Adrenal gland (tissue), 12 donors: ENCODE data around the gene ATG4B. TPM values are rescaled to one million over a fixed set of nuclear protein-coding genes. Genes with fewer than 3 reads are reported as not detected.

Experiments
- DNase-seq, 7 donors: peaks; one replicate each; pipeline ENCODE4 v3.0.0-alpha.2; 2019 to 2020
- H3K27ac ChIP-seq, 5 donors: fragments of 200-600 bp; sonication (generic) in 4 of 5; 1 replicate in 3 of 5; 2 replicates in 2 of 5; pipeline versions ENCODE4 v1.5.1 to v1.8.0; 2016 to 2020; ENCODE audit warnings: mild to moderate bottlenecking in 1 of 5
- H3K27me3 ChIP-seq: fragments of 200-600 bp; 2 replicates; pipeline ENCODE4 v1.8.0; 2021
- H3K36me3 ChIP-seq, 2 donors: fragments of 200-600 bp; replicated peaks in 1 of 2; 1 replicate in 1 of 2; 2 replicates in 1 of 2; pipeline versions ENCODE4 v1.5.1 to v1.8.0; 2018 to 2022
- H3K4me1 ChIP-seq, 2 donors: fragments of 200-600 bp; replicated peaks in 1 of 2; 1 replicate in 1 of 2; 2 replicates in 1 of 2; pipeline versions ENCODE4 v1.5.1 to v1.8.0; 2018 to 2021
- H3K4me3 ChIP-seq, 4 donors: fragments of 200-600 bp; sonication (generic) in 3 of 4; one replicate each; pipeline ENCODE4 v1.5.1; 2016 to 2018
- H3K9me3 ChIP-seq, 3 donors: fragments of 200-600 bp; sonication (generic) in 1 of 3; replicated peaks in 1 of 3; 1 replicate in 2 of 3; 2 replicates in 1 of 3; pipeline versions ENCODE4 v1.5.1 to v1.8.0; 2016 to 2021
- CTCF ChIP-seq, 6 experiments: fragments of 450-650 bp in 4 of 6; fragments of 200-600 bp in 2 of 6; sonication (generic) in 1 of 6; IDR thresholded peaks; 1 replicate in 5 of 6; 2 replicates in 1 of 6; pipeline versions ENCODE4 v1.5.1 to v1.8.0; 2016 to 2021; ENCODE audit warnings: antibody characterized with exemption in 6 of 6, mild to moderate bottlenecking in 2 of 6, moderate library complexity in 1 of 6
- POLR2A ChIP-seq, 2 donors: fragments of 450-650 bp; IDR thresholded peaks; one replicate each; pipeline ENCODE4 v1.6.1; 2017; ENCODE audit warnings: antibody characterized with exemption in 2 of 2, mild to moderate bottlenecking in 2 of 2, moderate library complexity in 1 of 2
- WGBS, 4 donors: extraction: QIAGEN DNeasy Blood & Tissue Kit in 2 of 4; methylation state at CpG; one replicate each; pipeline versions ENCODE4 v1.1.5 to v1.1.7; 2013 to 2017; 5-methylcytosine and 5-hydroxymethylcytosine counted together
- intact Hi-C, 2 donors: fragments of 100-400 bp; cut with DNase I; formaldehyde crosslinking; loops; one replicate each; pipeline versions ENCODE4 v1.14.1 to v1.15.0; 2022 to 2023
- polyA plus RNA-seq, 3 donors: library from polyadenylated mRNA; stranded (reverse); fragments of 200-250 nt in 2 of 3; fragments of 350-450 nt in 1 of 3; fragmentation: Illumina TruSeq in 1 of 3; extraction: RNeasy Lipid Tissue Mini Kit (QIAGEN cat#74804) in 1 of 3; gene quantifications; one replicate each; pipeline ENCODE4 v1.2.3, GENCODE V29; 2013 to 2014
- total RNA-seq, 9 donors: library from RNA; depleted of rRNA in 4 of 9; stranded (reverse); fragments of >200 nt in 4 of 9; fragments of 120-200 nt in 1 of 9; fragmentation: NEBNext Ultra II Directional in 1 of 9; extraction: Animal tissue kit (Norgen Biotek cat#: 25700) in 1 of 9; gene quantifications; one replicate each; pipeline versions ENCODE4 v1.1.0 to v1.2.4, GENCODE V29; 2013 to 2023
- donor health status: healthy with polysubstance abuse.
- donor health status: Bipolar disorder and iron deficiency.
- donor health status: DM: yes; HTN: yes; CAD: no.
- donor health status: DM: no; HTN: no; CAD: no.
- donor health status: DM: no; HTN: no; CAD: no.
- donor health status: DM: yes; HTN: yes; CAD: no.

ATG4B gene
- total and polyA plus RNA-seq, 12 donors: 37.3 to 167 (median 60.2) TPM

DNA sequence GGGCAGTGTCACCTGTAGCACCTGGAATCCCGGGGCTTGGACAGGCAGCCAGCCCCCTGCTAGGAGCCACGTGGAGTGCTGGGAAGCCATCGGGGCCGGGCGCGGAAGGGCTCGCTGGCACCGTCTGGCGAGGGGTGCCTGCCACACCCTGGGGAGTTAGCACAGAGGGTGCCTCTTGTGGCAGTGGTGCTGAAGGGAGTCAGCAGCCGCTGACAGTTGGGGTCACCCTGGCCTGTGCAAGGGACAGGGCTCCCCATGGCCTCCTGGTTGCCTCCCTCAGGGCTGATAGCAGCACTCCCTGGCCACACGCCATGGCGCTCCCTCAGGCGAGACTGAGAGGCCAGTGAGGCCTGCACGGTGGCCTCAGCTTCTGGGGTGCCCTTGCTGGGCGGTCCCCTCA, 83.1 kb downstream of the ATG4B start:
- no peak overlapping the region for H3K27ac ChIP-seq
- H3K36me3 ChIP-seq: peaks cover 0 to 37% of the 10 kb centered on the region in 2 donors
- no peak for DNase-seq
- WGBS, 4 donors: 92 to 97% (median 95%) methylated on average over 11 to 15 of the region's 15 CpGs
- no peaks in the 10 kb centered on the region for H3K4me1 ChIP-seq
- no peaks in the 10 kb centered on the region for H3K27me3 ChIP-seq
- intact Hi-C loops: loop anchor here in 1 of 2 donors (10.0 kb wide), 1 partner anchor 154 kb away; no protein-coding TSS in a partner anchor
- H3K9me3 ChIP-seq: no peaks in the 10 kb centered on the region
- TF ChIP-seq CTCF (IDR thresholded peaks at IDR 0.05): no peak
- TF ChIP-seq POLR2A (IDR thresholded peaks at IDR 0.05): no peak
- no peak overlapping the region for H3K4me3 ChIP-seq

DNA sequence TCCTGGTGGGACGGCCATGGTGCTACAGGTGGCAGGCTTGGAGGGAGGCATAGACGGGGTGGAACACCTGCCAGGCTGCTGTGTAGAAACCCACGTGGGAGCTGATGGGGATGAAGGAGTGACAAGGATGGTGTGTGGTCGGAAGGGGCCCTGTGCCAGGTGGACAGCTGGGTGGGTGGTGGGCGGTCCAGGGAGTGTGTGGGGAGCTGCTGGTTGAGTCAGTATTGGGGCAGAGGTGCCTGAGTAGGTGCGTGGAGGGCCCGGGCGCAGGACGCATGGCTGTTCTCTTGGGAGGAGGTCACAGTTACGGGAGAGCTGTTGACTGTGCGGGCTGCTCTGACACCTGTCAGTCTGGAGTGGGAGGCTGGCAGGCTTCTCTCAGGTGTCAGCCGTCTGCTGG, 84.4 kb downstream of the ATG4B start:
- intact Hi-C loops: loop anchor here in 1 of 2 donors (10.0 kb wide), 1 partner anchor 153 kb away; no protein-coding TSS in a partner anchor
- 89 to 95% (median 90%) methylated on average over 7 to 12 of the region's 12 CpGs for WGBS, 4 donors
- Histone ChIP-seq H3K36me3 (peaks cover 0 to 35% of the 10 kb centered on the region in 2 donors), H3K27me3 (no peaks in the 10 kb centered on the region), H3K4me1 (no peaks in the 10 kb centered on the region), H3K9me3 (no peaks in the 10 kb centered on the region), H3K4me3 (no peak overlapping the region), H3K27ac (no peak overlapping the region)
- no peak for DNase-seq
- TF ChIP-seq CTCF (IDR thresholded peaks at IDR 0.05): no peak
- no peak for TF ChIP-seq POLR2A (IDR thresholded peaks at IDR 0.05)

GRCh38 chr2:241722896-241723454, 85.5 kb downstream of the ATG4B start:
- H3K9me3 ChIP-seq: no peaks in the 10 kb centered on the region
- no peak overlapping the region for H3K4me3 ChIP-seq
- intact Hi-C loops: loop anchor here in 1 of 2 donors (10.0 kb wide), 1 partner anchor 152 kb away; no protein-coding TSS in a partner anchor
- H3K27ac ChIP-seq: no peak overlapping the region
- DNase-seq: no peak
- WGBS, 4 donors: 94 to 99% (median 98%) methylated on average over 11 to 21 of the region's 21 CpGs
- H3K27me3 ChIP-seq: no peaks in the 10 kb centered on the region
- no peaks in the 10 kb centered on the region for H3K4me1 ChIP-seq
- H3K36me3 ChIP-seq: peaks cover 0 to 33% of the 10 kb centered on the region in 2 donors
- TF ChIP-seq CTCF (IDR thresholded peaks at IDR 0.05): no peak
- TF ChIP-seq POLR2A (IDR thresholded peaks at IDR 0.05): no peak

Other genes with a start within 250 kb of the ATG4B start
- gene STK25, start 129.1 kb upstream of the ATG4B start, total RNA-seq: 100 to 1,000 TPM in 8 of 9 donors, 10 to 100 TPM in 1; 71.4 to 352 (median 164) TPM
- gene STK25, start 129.1 kb upstream of the ATG4B start, polyA plus RNA-seq: 100 to 1,000 TPM; 100 to 318 (median 246) TPM
- 10 to 100 TPM in 8 of 9 donors, 1 to 10 TPM in 1; 5.2 to 41.7 (median 15.5) TPM for gene BOK, start 78.9 kb upstream of the ATG4B start, total RNA-seq
- gene BOK, start 78.9 kb upstream of the ATG4B start, polyA plus RNA-seq: 10 to 100 TPM in 1 of 3 donors, 1 to 10 TPM in 2; 2.9 to 19.3 (median 7.8) TPM
- 10 to 100 TPM; 27.6 to 48.7 (median 37.4) TPM for gene THAP4, start 535 bp upstream of the ATG4B start, total RNA-seq
- 10 to 100 TPM; 23.9 to 62.9 (median 54.9) TPM for gene THAP4, start 535 bp upstream of the ATG4B start, polyA plus RNA-seq
- 10 to 100 TPM; 12.3 to 40.4 (median 23.4) TPM for gene DTYMK, start 49.1 kb downstream of the ATG4B start, total RNA-seq
- gene DTYMK, start 49.1 kb downstream of the ATG4B start, polyA plus RNA-seq: 10 to 100 TPM; 10.4 to 15.4 (median 11.1) TPM
- 10 to 100 TPM; 13.3 to 37.7 (median 28.6) TPM for gene ING5, start 64.3 kb downstream of the ATG4B start, total RNA-seq
- 10 to 100 TPM; 20.8 to 83.1 (median 55.3) TPM for gene ING5, start 64.3 kb downstream of the ATG4B start, polyA plus RNA-seq
- gene D2HGDH, start 96.9 kb downstream of the ATG4B start, total RNA-seq: 10 to 100 TPM; 11.8 to 67.5 (median 36.2) TPM
- gene D2HGDH, start 96.9 kb downstream of the ATG4B start, polyA plus RNA-seq: 100 to 1,000 TPM in 1 of 3 donors, 10 to 100 TPM in 1, 1 to 10 TPM in 1; 4.3 to 131 (median 87.1) TPM
- 1 to 10 TPM in 2 of 9 donors, under 1 TPM in 5, not detected in 2; 0.25 to 1.8 (median 0.83) TPM for gene GAL3ST2, start 139.1 kb downstream of the ATG4B start, total RNA-seq
- under 1 TPM in 1 of 3 donors, not detected in 2; 0.16 TPM for gene GAL3ST2, start 139.1 kb downstream of the ATG4B start, polyA plus RNA-seq
- gene NEU4, start 171.5 kb downstream of the ATG4B start, total RNA-seq: 1 to 10 TPM in 2 of 9 donors, under 1 TPM in 5, not detected in 2; 0.28 to 2.3 (median 0.37) TPM
- gene NEU4, start 171.5 kb downstream of the ATG4B start, polyA plus RNA-seq: 1 to 10 TPM in 1 of 3 donors, under 1 TPM in 1, not detected in 1; 0.17 to 1.3 TPM
- gene PDCD1, start 221.2 kb downstream of the ATG4B start, total RNA-seq: under 1 TPM in 6 of 9 donors, not detected in 3; 0.23 to 0.84 (median 0.32) TPM
- 1 to 10 TPM in 1 of 3 donors, under 1 TPM in 1, not detected in 1; 0.81 to 2.0 TPM for gene PDCD1, start 221.2 kb downstream of the ATG4B start, polyA plus RNA-seq
- under 1 TPM in 1 of 9 donors, not detected in 8; 0.11 TPM for gene RTP5, start 232.0 kb downstream of the ATG4B start, total RNA-seq
- gene RTP5, start 232.0 kb downstream of the ATG4B start, polyA plus RNA-seq: under 1 TPM in 2 of 3 donors, not detected in 1; 0.07 to 0.56 TPM